ENCODE data around the gene MRPS35. TPM values are rescaled to one million over a fixed set of nuclear protein-coding genes. Genes with fewer than 3 reads are reported as not detected.

Gene MRPS35
- total and polyA plus RNA-seq, 2 experiments from 2014 or later, result 32.0 to 63.6 TPM

- no peak overlapping the region for H3K4me3 ChIP-seq
- H3K27me3 ChIP-seq, result no peaks in the 10 kb centered on the region
- no peaks in the 10 kb centered on the region for H3K4me1 ChIP-seq (ENCODE audit: low read depth)
- no peak overlapping the region for H3K27ac ChIP-seq
- H3K36me3 ChIP-seq, result peaks cover 6% of the 10 kb centered on the region
- H3K9me3 ChIP-seq (ENCODE audit: low read depth), result no peaks in the 10 kb centered on the region
- no peak for DNase-seq (ENCODE audit: low read depth in 1 of 2, low spot score in 1 of 2)
- no peak for TF ChIP-seq CTCF (IDR thresholded peaks at IDR 0.05; ENCODE audit: low read depth, low read length)
Measured at GRCh38 chr12:27672643-27673042, 38.0 kb upstream of the MRPS35 start.

GRCh38 chr12:27673101-27673718 lies 37.4 kb upstream of the MRPS35 start:
- no peak for DNase-seq (ENCODE audit: low read depth in 1 of 2, low spot score in 1 of 2)
- Histone ChIP-seq H3K27me3 (no peaks in the 10 kb centered on the region), H3K36me3 (peaks cover 5% of the 10 kb centered on the region), H3K4me3 (no peak overlapping the region), H3K9me3 (ENCODE audit: low read depth) (no peaks in the 10 kb centered on the region), H3K27ac (no peak overlapping the region), H3K4me1 (ENCODE audit: low read depth) (no peaks in the 10 kb centered on the region)
- no peak for TF ChIP-seq CTCF (IDR thresholded peaks at IDR 0.05; ENCODE audit: low read depth, low read length)

GRCh38 chr12:27674989-27675388 lies 35.6 kb upstream of the MRPS35 start:
- H3K4me3 ChIP-seq, result no peak overlapping the region
- no peaks in the 10 kb centered on the region for H3K27me3 ChIP-seq
- no peaks in the 10 kb centered on the region for H3K9me3 ChIP-seq (ENCODE audit: low read depth)
- no peak for TF ChIP-seq CTCF (IDR thresholded peaks at IDR 0.05; ENCODE audit: low read depth, low read length)
- H3K4me1 ChIP-seq (ENCODE audit: low read depth), result no peaks in the 10 kb centered on the region
- peaks cover 5% of the 10 kb centered on the region for H3K36me3 ChIP-seq
- no peak overlapping the region for H3K27ac ChIP-seq
- no peak for DNase-seq (ENCODE audit: low read depth in 1 of 2, low spot score in 1 of 2)

- Histone ChIP-seq H3K27ac (no peak overlapping the region), H3K36me3 (peaks cover 23% of the 10 kb centered on the region), H3K4me3 (no peak overlapping the region), H3K4me1 (ENCODE audit: low read depth) (no peaks in the 10 kb centered on the region), H3K9me3 (ENCODE audit: low read depth) (no peaks in the 10 kb centered on the region), H3K27me3 (no peaks in the 10 kb centered on the region)
- no peak for DNase-seq (ENCODE audit: low read depth in 1 of 2, low spot score in 1 of 2)
- TF ChIP-seq CTCF (IDR thresholded peaks at IDR 0.05; ENCODE audit: low read depth, low read length), result no peak
Measured at GRCh38 chr12:27680619-27681018, 30.0 kb upstream of the MRPS35 start.

GRCh38 chr12:27682534-27682933 lies 28.1 kb upstream of the MRPS35 start:
- H3K27ac ChIP-seq, result no peak overlapping the region
- no peaks in the 10 kb centered on the region for H3K4me1 ChIP-seq (ENCODE audit: low read depth)
- no peaks in the 10 kb centered on the region for H3K9me3 ChIP-seq (ENCODE audit: low read depth)
- TF ChIP-seq CTCF (IDR thresholded peaks at IDR 0.05; ENCODE audit: low read depth, low read length), result no peak
- H3K36me3 ChIP-seq, result peaks cover 18% of the 10 kb centered on the region
- no peaks in the 10 kb centered on the region for H3K27me3 ChIP-seq
- H3K4me3 ChIP-seq, result no peak overlapping the region
- peak in 1 of 2 donors; percentile 25 for DNase-seq (ENCODE audit: low read depth in 1 of 2, low spot score in 1 of 2)

All from cardiac muscle cell (in vitro differentiated cells and primary cell).